Measurements from ENCODE around the gene GSTP1.

GSTP1 gene

GRCh38 chr11:67584205-67584880, 731 bp downstream of the GSTP1 start:
- TF ChIP-seq EZH2phosphoT487 (conservative IDR thresholded peaks at IDR 0.05; ENCODE audit: low read length), result no peak
- TF ChIP-seq, protein P1, sequence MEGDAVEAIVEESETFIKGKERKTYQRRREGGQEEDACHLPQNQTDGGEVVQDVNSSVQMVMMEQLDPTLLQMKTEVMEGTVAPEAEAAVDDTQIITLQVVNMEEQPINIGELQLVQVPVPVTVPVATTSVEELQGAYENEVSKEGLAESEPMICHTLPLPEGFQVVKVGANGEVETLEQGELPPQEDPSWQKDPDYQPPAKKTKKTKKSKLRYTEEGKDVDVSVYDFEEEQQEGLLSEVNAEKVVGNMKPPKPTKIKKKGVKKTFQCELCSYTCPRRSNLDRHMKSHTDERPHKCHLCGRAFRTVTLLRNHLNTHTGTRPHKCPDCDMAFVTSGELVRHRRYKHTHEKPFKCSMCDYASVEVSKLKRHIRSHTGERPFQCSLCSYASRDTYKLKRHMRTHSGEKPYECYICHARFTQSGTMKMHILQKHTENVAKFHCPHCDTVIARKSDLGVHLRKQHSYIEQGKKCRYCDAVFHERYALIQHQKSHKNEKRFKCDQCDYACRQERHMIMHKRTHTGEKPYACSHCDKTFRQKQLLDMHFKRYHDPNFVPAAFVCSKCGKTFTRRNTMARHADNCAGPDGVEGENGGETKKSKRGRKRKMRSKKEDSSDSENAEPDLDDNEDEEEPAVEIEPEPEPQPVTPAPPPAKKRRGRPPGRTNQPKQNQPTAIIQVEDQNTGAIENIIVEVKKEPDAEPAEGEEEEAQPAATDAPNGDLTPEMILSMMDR (IDR thresholded peaks at IDR 0.05; ENCODE audit: insufficient read depth, low read length, poor library complexity, severe bottlenecking), result no peak
- peak overlapping the region; percentile 62 for H3K4me2 ChIP-seq (ENCODE audit: low read depth, low read length, poor library complexity, severe bottlenecking)
- no peak overlapping the region for H2AFZ ChIP-seq (ENCODE audit: low read depth, low read length, severe bottlenecking)
- peaks cover 3% of the 10 kb centered on the region; the same call in 1 of the 2 replicates for H3K36me3 ChIP-seq (ENCODE audit: low read length)
- no peaks in the 10 kb centered on the region for H3K27me3 ChIP-seq (ENCODE audit: low read length)
- H3K4me3 ChIP-seq (ENCODE audit: insufficient read depth, low read length, poor library complexity, severe bottlenecking), result peak overlapping the region; percentile 72
- no peaks in the 10 kb centered on the region for H4K20me1 ChIP-seq (ENCODE audit: low read depth, low read length)
- H3K27ac ChIP-seq (ENCODE audit: low read depth, low read length), result peak overlapping the region; percentile 93
- peaks cover 53% of the 10 kb centered on the region for H3F3A ChIP-seq (ENCODE audit: insufficient read depth)
- peak overlapping the region; percentile 87 for H3K9ac ChIP-seq (ENCODE audit: low read length)
- H3K9me2 ChIP-seq (replicated peaks; ENCODE audit: insufficient read depth, low read length), result no peaks in the 10 kb centered on the region
- no peaks in the 10 kb centered on the region for H3K9me3 ChIP-seq (ENCODE audit: insufficient read depth, low read length)
- peaks cover 10% of the 10 kb centered on the region; the same call in 1 of the 2 replicates for H3K79me2 ChIP-seq (ENCODE audit: insufficient read depth, low read length)

- Histone ChIP-seq H3K4me3 (ENCODE audit: insufficient read depth, low read length, poor library complexity, severe bottlenecking) (peak overlapping the region; percentile 72), H3K36me3 (ENCODE audit: low read length) (peaks cover 8% of the 10 kb centered on the region; the same call in 1 of the 2 replicates), H3K79me2 (ENCODE audit: insufficient read depth, low read length) (peaks cover 10% of the 10 kb centered on the region; the same call in 1 of the 2 replicates), H3K9ac (ENCODE audit: low read length) (peak overlapping the region; percentile 87), H3K27ac (ENCODE audit: low read depth, low read length) (peak overlapping the region; percentile 93), H3K27me3 (ENCODE audit: low read length) (no peaks in the 10 kb centered on the region), H3F3A (ENCODE audit: insufficient read depth) (peaks cover 57% of the 10 kb centered on the region), H3K4me2 (ENCODE audit: low read depth, low read length, poor library complexity, severe bottlenecking) (peak overlapping the region; percentile 62), H4K20me1 (ENCODE audit: low read depth, low read length) (no peaks in the 10 kb centered on the region), H3K9me3 (ENCODE audit: insufficient read depth, low read length) (no peaks in the 10 kb centered on the region), H3K9me2 (replicated peaks; ENCODE audit: insufficient read depth, low read length) (no peaks in the 10 kb centered on the region), H2AFZ (ENCODE audit: low read depth, low read length, severe bottlenecking) (no peak overlapping the region)
- no peak for TF ChIP-seq EZH2phosphoT487 (conservative IDR thresholded peaks at IDR 0.05; ENCODE audit: low read length)
- TF ChIP-seq, protein P1 (IDR thresholded peaks at IDR 0.05; ENCODE audit: insufficient read depth, low read length, poor library complexity, severe bottlenecking), result no peak
These were observed 1.6 kb downstream of the GSTP1 start for GRCh38 chr11:67584881-67585873.

- no peaks in the 10 kb centered on the region for H4K20me1 ChIP-seq (ENCODE audit: low read depth, low read length)
- H3K4me3 ChIP-seq (ENCODE audit: insufficient read depth, low read length, poor library complexity, severe bottlenecking), result no peak overlapping the region
- no peaks in the 10 kb centered on the region for H3K27me3 ChIP-seq (ENCODE audit: low read length)
- H3K36me3 ChIP-seq (ENCODE audit: low read length), result peaks cover 8% of the 10 kb centered on the region; the same call in 1 of the 2 replicates
- no peak overlapping the region for H2AFZ ChIP-seq (ENCODE audit: low read depth, low read length, severe bottlenecking)
- TF ChIP-seq, protein P1 (IDR thresholded peaks at IDR 0.05; ENCODE audit: insufficient read depth, low read length, poor library complexity, severe bottlenecking), result no peak
- no peak for TF ChIP-seq EZH2phosphoT487 (conservative IDR thresholded peaks at IDR 0.05; ENCODE audit: low read length)
- H3K27ac ChIP-seq (ENCODE audit: low read depth, low read length), result peak overlapping the region; percentile 93
- peak overlapping the region; percentile 62 for H3K4me2 ChIP-seq (ENCODE audit: low read depth, low read length, poor library complexity, severe bottlenecking)
- H3F3A ChIP-seq (ENCODE audit: insufficient read depth), result peaks cover 57% of the 10 kb centered on the region
- no peaks in the 10 kb centered on the region for H3K9me2 ChIP-seq (replicated peaks; ENCODE audit: insufficient read depth, low read length)
- peaks cover 10% of the 10 kb centered on the region; the same call in 1 of the 2 replicates for H3K79me2 ChIP-seq (ENCODE audit: insufficient read depth, low read length)
- peak overlapping the region; percentile 87 for H3K9ac ChIP-seq (ENCODE audit: low read length)
- no peaks in the 10 kb centered on the region for H3K9me3 ChIP-seq (ENCODE audit: insufficient read depth, low read length)
These were observed 2.3 kb downstream of the GSTP1 start for GRCh38 chr11:67585911-67586310.

Measured in SU-DHL-6 (cell line).